OCI-LY7 (cell line): Measurements from ENCODE around the gene SERGEF. TPM values are rescaled to one million over a fixed set of nuclear protein-coding genes. Genes with fewer than 3 reads are reported as not detected.

Experiments used
- BruUV-seq: library from RNA; stranded (reverse); fragments of 400-500 nt; replicated peaks from 2 replicates; lab custom pipeline; 2021; lab: Mats Ljungman, UMichigan
- CTCF ChIA-PET: fragments of 300-600 bp; sonication (Branson Sonifier 250); formaldehyde crosslinking; loops from one replicate; lab custom pipeline; 2022; ENCODE audit warnings: antibody characterized with exemption; ENCODE audit not compliant: unreplicated experiment; lab: Charles Lee
- POLR2A ChIA-PET: fragments of 300-600 bp; sonication (Branson Sonifier 250); formaldehyde crosslinking; loops from one replicate; lab custom pipeline; 2022; ENCODE audit warnings: antibody characterized with exemption; lab: Charles Lee
- DNase-seq: peaks from one replicate; pipeline ENCODE4 v3.0.0-alpha.2; 2015; ENCODE audit warnings: low spot score
- H2AFZ ChIP-seq: fragments of 200-600 bp; sonication (generic), shearing (Covaris generic); 2 replicates; pipeline ENCODE4 v1.6.1; 2014; ENCODE audit warnings: mild to moderate bottlenecking, antibody characterized with exemption, low read length, moderate library complexity
- H3K27ac ChIP-seq: fragments of 200-600 bp; sonication (generic); 2 replicates; pipeline ENCODE4 v1.5.1; 2014; ENCODE audit warnings: mixed run types, low read depth, mild to moderate bottlenecking, moderate library complexity, low read length, inconsistent platforms; ENCODE audit not compliant: poor library complexity, severe bottlenecking
- H3K36me3 ChIP-seq: fragments of 200-600 bp; sonication (generic); 2 replicates; pipeline ENCODE4 v1.6.1; 2014; ENCODE audit warnings: mild to moderate bottlenecking, antibody characterized with exemption, low read length, moderate library complexity, mixed read lengths; ENCODE audit not compliant: insufficient read depth
- H3K4me1 ChIP-seq: fragments of 200-600 bp; sonication (generic); 2 replicates; pipeline ENCODE4 v1.5.1; 2014; ENCODE audit warnings: mild to moderate bottlenecking, low read length; ENCODE audit not compliant: insufficient read depth, poor library complexity, severe bottlenecking
- H3K4me2 ChIP-seq: fragments of 200-600 bp; sonication (generic); 2 replicates; pipeline ENCODE4 v1.6.1; 2014; ENCODE audit warnings: mild to moderate bottlenecking, low read length
- H3K4me3 ChIP-seq: fragments of 200-600 bp; sonication (generic); 2 replicates; pipeline ENCODE4 v1.5.1; 2014; ENCODE audit warnings: mild to moderate bottlenecking, low read depth, low read length; ENCODE audit not compliant: poor library complexity, severe bottlenecking
- H3K79me2 ChIP-seq: fragments of 200-600 bp; sonication (generic); 2 replicates; pipeline ENCODE4 v1.6.1; 2016; ENCODE audit warnings: low read depth, mild to moderate bottlenecking, low read length, moderate library complexity, mixed read lengths; ENCODE audit not compliant: insufficient read depth
- H3K9me2 ChIP-seq: fragments of 200-600 bp; sonication (generic); 2 replicates; pipeline ENCODE4 v1.6.1; 2016; ENCODE audit warnings: mild to moderate bottlenecking, low read length, mixed read lengths; ENCODE audit not compliant: insufficient read depth
- H3K9me3 ChIP-seq: fragments of 200-600 bp; sonication (generic); 2 replicates; pipeline ENCODE4 v1.6.1; 2014; ENCODE audit warnings: mild to moderate bottlenecking, mixed run types, low read length, mixed read lengths
- H4K20me1 ChIP-seq: fragments of 200-600 bp; sonication (generic); 2 replicates; pipeline ENCODE4 v1.6.1; 2014; ENCODE audit warnings: mild to moderate bottlenecking, antibody characterized with exemption, low read length, moderate library complexity, mixed read lengths; ENCODE audit not compliant: insufficient read depth
- CTCF ChIP-seq: fragments of 200-600 bp; sonication (generic); conservative IDR thresholded peaks from 2 replicates; pipeline ENCODE4 v1.5.1; 2014; ENCODE audit warnings: mild to moderate bottlenecking, antibody characterized with exemption, low read length, moderate library complexity, mixed read lengths
- EZH2phosphoT487 ChIP-seq: fragments of 200-600 bp; sonication (generic); IDR thresholded peaks from 2 replicates; pipeline ENCODE4 v1.6.1; 2018; ENCODE audit warnings: low read depth, borderline replicate concordance, mild to moderate bottlenecking, mixed run types, antibody characterized with exemption, low read length, moderate library complexity, mixed read lengths
- intact Hi-C: fragments of 100-400 bp; cut with micrococcal nuclease; formaldehyde crosslinking; loops from one replicate; pipeline ENCODE4 v1.10.0; 2022; ENCODE audit not compliant: unreplicated experiment
- total RNA-seq, 2 experiments: library from RNA; depleted of rRNA in 1 of 2; stranded (reverse); fragments of >200 nt in 1 of 2; shearing (Covaris generic) in 1 of 2; gene quantifications; 2 replicates each; pipeline ENCODE4 v1.2.3, GENCODE V29; 2014 to 2022

SERGEF gene
- total RNA-seq, 2 experiments from 2014 or later: 35.4 to 42.2 TPM

GRCh38 chr11:17766073-17766359, 246.8 kb downstream of the SERGEF start:
- TF ChIP-seq CTCF (no peak), EZH2phosphoT487 (no peak)
- Histone ChIP-seq H3K27ac (no peak overlapping the region), H3K4me2 (no peak overlapping the region), H3K36me3 (no peaks in the 10 kb centered on the region), H3K79me2 (no peaks in the 10 kb centered on the region), H3K4me3 (no peak overlapping the region), H3K4me1 (no peaks in the 10 kb centered on the region), H2AFZ (no peak overlapping the region), H3K9me3 (no peaks in the 10 kb centered on the region), H4K20me1 (no peaks in the 10 kb centered on the region), H3K9me2 (no peaks in the 10 kb centered on the region)
- no TSS peak for BruUV-seq
- CTCF ChIA-PET: no interaction called here
- intact Hi-C loops: no loop called here
- no peak for DNase-seq
- POLR2A ChIA-PET: no interaction called here

- Histone ChIP-seq H4K20me1 (no peaks in the 10 kb centered on the region), H3K9me3 (no peaks in the 10 kb centered on the region), H3K4me1 (no peaks in the 10 kb centered on the region), H3K36me3 (no peaks in the 10 kb centered on the region), H3K9me2 (no peaks in the 10 kb centered on the region), H3K27ac (no peak overlapping the region), H2AFZ (no peak overlapping the region), H3K4me3 (no peak overlapping the region), H3K79me2 (no peaks in the 10 kb centered on the region), H3K4me2 (no peak overlapping the region)
- ChIA-PET CTCF (interaction anchor here (0.6 kb wide), 1 partner anchor 173 kb away, joined by 3 read pairs; no protein-coding TSS in a partner anchor), POLR2A (no interaction called here)
- TF ChIP-seq CTCF (no peak), EZH2phosphoT487 (no peak)
- no TSS peak for BruUV-seq
- no peak for DNase-seq
- intact Hi-C loops: no loop called here
Observed at GRCh38 chr11:17765356-17766072, 247.3 kb downstream of the SERGEF start.

- no peaks in the 10 kb centered on the region for H3K36me3 ChIP-seq
- ChIA-PET CTCF (no interaction called here), POLR2A (no interaction called here)
- TF ChIP-seq EZH2phosphoT487: no peak
- TF ChIP-seq CTCF: no peak
- H3K4me2 ChIP-seq: no peak overlapping the region
- H4K20me1 ChIP-seq: no peaks in the 10 kb centered on the region
- H3K4me3 ChIP-seq: no peak overlapping the region
- H3K79me2 ChIP-seq: no peaks in the 10 kb centered on the region
- intact Hi-C loops: no loop called here
- no TSS peak for BruUV-seq
- H3K9me2 ChIP-seq: no peaks in the 10 kb centered on the region
- DNase-seq: no peak
- no peaks in the 10 kb centered on the region for H3K9me3 ChIP-seq
- H3K27ac ChIP-seq: no peak overlapping the region
- no peak overlapping the region for H2AFZ ChIP-seq
- H3K4me1 ChIP-seq: no peaks in the 10 kb centered on the region
Observed at GRCh38 chr11:17764446-17765218, 248.2 kb downstream of the SERGEF start.
